Upper lobe of left lung (tissue), 6 donors: ENCODE measurements around the gene NPW. TPM values are rescaled to one million over a fixed set of nuclear protein-coding genes. Genes with fewer than 3 reads are reported as not detected.
A peak's percentile ranks its signal among the peaks of the same experiment; 100 is the strongest.

Experiments used
- ATAC-seq, 2 donors: fragments of 200-7000 bp; cut with Tn5 transposase; one replicate each; pipeline ENCODE4 v1.9.1; 2022; ENCODE audit warnings: mild to moderate bottlenecking in 2 of 2, moderate library complexity in 2 of 2; ENCODE audit not compliant: low FRiP score in 2 of 2
- DNase-seq, 2 donors: peaks; one replicate each; pipeline ENCODE4 v3.0.0-alpha.2; 2019 to 2020
- H3K27ac ChIP-seq, 4 donors: fragments of 200-600 bp; sonication (generic); one replicate each; pipeline ENCODE4 v1.5.1; 2016 to 2019
- H3K27me3 ChIP-seq, 4 donors: fragments of 200-600 bp; sonication (generic); one replicate each; pipeline ENCODE4 v1.5.1; 2017 to 2019
- H3K36me3 ChIP-seq, 4 donors: fragments of 200-600 bp; sonication (generic); one replicate each; pipeline ENCODE4 v1.5.1; 2016 to 2019
- H3K4me1 ChIP-seq, 4 donors: fragments of 200-600 bp; sonication (generic); one replicate each; pipeline ENCODE4 v1.5.1; 2018 to 2019
- H3K4me3 ChIP-seq, 4 donors: fragments of 200-600 bp; sonication (generic); one replicate each; pipeline ENCODE4 v1.5.1; 2017 to 2019; ENCODE audit warnings: mild to moderate bottlenecking in 2 of 4, moderate library complexity in 1 of 4
- H3K9me3 ChIP-seq, 4 donors: fragments of 200-600 bp; sonication (generic); one replicate each; pipeline ENCODE4 v1.5.1; 2018 to 2019
- EP300 ChIP-seq, 4 donors: sonication (generic); formaldehyde crosslinking; IDR thresholded peaks; one replicate each; pipeline ENCODE4 v1.5.1; 2017; ENCODE audit warnings: antibody characterized with exemption in 4 of 4, control low read depth in 2 of 4
- POLR2A ChIP-seq, 4 donors: fragments of 450-650 bp; IDR thresholded peaks; one replicate each; pipeline ENCODE4 v1.5.1; 2016 to 2017; ENCODE audit warnings: antibody characterized with exemption in 4 of 4, mild to moderate bottlenecking in 2 of 4
- POLR2AphosphoS5 ChIP-seq, 2 donors: sonication (generic); formaldehyde crosslinking; IDR thresholded peaks; one replicate each; pipeline ENCODE4 v1.5.1; 2017; ENCODE audit warnings: antibody characterized with exemption in 2 of 2
- WGBS, 2 donors: methylation state at CpG; one replicate each; pipeline ENCODE4 v1.1.5; 2017 to 2018; 5-methylcytosine and 5-hydroxymethylcytosine counted together
- total RNA-seq, 6 donors: library from RNA; depleted of rRNA in 4 of 6; stranded (reverse); fragments of >200 nt in 4 of 6; gene quantifications; one replicate each; pipeline versions ENCODE4 v1.1.0 to v1.2.1, GENCODE V29; 2016 to 2021
- TF ChIP-seq, protein P1 (sequence below), 6 experiments: fragments of 450-650 bp in 4 of 6; fragments of 200-600 bp in 2 of 6; sonication (generic) in 2 of 6; IDR thresholded peaks; one replicate each; pipeline ENCODE4 v1.5.1; 2016 to 2019; ENCODE audit warnings: antibody characterized with exemption in 6 of 6
- donor health status: DM: no; HTN: no; CAD: no; lungs with moderate emphysema.
- donor health status: DM: no; HTN: yes; CAD: no; lungs with severe emphysema.

Gene NPW
- total RNA-seq, 6 donors from 2014 or later, result 0.67 to 0.80 TPM; not detected in 4

DNA sequence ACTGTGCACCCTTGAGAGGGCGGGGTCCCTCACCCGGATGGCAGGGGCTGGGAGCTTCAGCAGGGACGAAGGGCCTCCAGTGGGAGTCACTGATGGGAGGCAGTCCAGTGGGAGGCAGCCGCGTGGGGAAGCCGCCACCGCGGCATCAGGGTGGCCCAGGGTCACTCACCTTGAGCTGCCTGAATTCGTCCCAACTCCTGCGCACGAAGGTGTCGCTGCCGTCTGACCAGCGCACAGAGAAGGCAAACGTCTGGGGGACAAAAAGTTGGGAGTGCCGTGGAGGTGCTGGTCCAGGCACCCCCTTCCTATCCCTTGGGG, 38.9 kb upstream of the NPW start:
- peaks cover 9 to 36% (median 34%) of the 10 kb centered on the region in 4 donors for H3K36me3 ChIP-seq
- peaks cover 0 to 24% (median 10%) of the 10 kb centered on the region in 4 donors for H3K27me3 ChIP-seq
- no peak overlapping the region for H3K4me3 ChIP-seq
- peak in 1 of 2 donors; percentile 71 for DNase-seq
- ATAC-seq, result no peak
- H3K4me1 ChIP-seq, result peaks cover 15 to 57% (median 28%) of the 10 kb centered on the region in 4 donors
- WGBS, 2 donors, result 30% methylated on average over 15 of the region's 16 CpGs; no CpG with 5 or more reads in 1 of the 2 donors
- TF ChIP-seq POLR2A (IDR thresholded peaks at IDR 0.05) (no peak), EP300 (IDR thresholded peaks at IDR 0.05) (no peak), POLR2AphosphoS5 (IDR thresholded peaks at IDR 0.05) (no peak)
- TF ChIP-seq, protein P1, sequence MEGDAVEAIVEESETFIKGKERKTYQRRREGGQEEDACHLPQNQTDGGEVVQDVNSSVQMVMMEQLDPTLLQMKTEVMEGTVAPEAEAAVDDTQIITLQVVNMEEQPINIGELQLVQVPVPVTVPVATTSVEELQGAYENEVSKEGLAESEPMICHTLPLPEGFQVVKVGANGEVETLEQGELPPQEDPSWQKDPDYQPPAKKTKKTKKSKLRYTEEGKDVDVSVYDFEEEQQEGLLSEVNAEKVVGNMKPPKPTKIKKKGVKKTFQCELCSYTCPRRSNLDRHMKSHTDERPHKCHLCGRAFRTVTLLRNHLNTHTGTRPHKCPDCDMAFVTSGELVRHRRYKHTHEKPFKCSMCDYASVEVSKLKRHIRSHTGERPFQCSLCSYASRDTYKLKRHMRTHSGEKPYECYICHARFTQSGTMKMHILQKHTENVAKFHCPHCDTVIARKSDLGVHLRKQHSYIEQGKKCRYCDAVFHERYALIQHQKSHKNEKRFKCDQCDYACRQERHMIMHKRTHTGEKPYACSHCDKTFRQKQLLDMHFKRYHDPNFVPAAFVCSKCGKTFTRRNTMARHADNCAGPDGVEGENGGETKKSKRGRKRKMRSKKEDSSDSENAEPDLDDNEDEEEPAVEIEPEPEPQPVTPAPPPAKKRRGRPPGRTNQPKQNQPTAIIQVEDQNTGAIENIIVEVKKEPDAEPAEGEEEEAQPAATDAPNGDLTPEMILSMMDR (IDR thresholded peaks at IDR 0.05), result no peak
- no peaks in the 10 kb centered on the region for H3K9me3 ChIP-seq
- H3K27ac ChIP-seq, result no peak overlapping the region

DNA sequence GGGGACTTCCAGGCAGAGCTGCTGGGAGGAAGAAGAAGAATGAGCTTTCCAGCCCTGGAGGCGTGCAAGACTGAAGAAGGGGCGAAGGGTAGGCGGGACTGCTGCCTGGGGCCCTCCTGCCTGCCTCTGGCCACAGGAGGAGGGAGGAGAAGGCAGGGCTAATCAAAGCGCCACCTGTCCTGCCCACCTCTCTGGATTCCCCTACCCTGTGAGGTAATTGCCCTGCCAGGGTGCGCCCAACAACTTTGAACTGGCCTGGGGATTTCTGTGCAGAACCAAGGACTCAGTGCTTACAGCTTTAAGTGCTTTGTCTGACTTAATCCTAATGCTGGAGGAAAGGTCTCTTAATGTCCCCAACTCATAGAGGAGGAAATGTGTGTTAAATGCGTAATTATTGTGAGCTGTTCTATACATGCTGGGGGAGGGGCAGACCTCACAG, 38.2 kb upstream of the NPW start, which contains the start of gene NOXO1:
Gene NOXO1, minus strand, starts transcription at position 72 of the 439 bp plus-strand sequence. CDS start 290 bp downstream, outside the sequence.
- peaks cover 0 to 24% (median 10%) of the 10 kb centered on the region in 4 donors for H3K27me3 ChIP-seq
- 33% methylated on average over 2 to 6 of the region's 6 CpGs for WGBS, 2 donors
- TF ChIP-seq POLR2A (IDR thresholded peaks at IDR 0.05) (no peak), POLR2AphosphoS5 (IDR thresholded peaks at IDR 0.05) (no peak), EP300 (IDR thresholded peaks at IDR 0.05) (no peak)
- TF ChIP-seq, protein P1 (IDR thresholded peaks at IDR 0.05), result no peak
- peak within 1 kb of the TSS in 3 of 4 donors; percentile 44 to 55 (median 54) for H3K4me3 ChIP-seq
- peaks cover 3 to 36% (median 34%) of the 10 kb centered on the region in 4 donors for H3K36me3 ChIP-seq
- peak within 1 kb of the TSS in 1 of 4 donors; percentile 79 for H3K27ac ChIP-seq
- H3K4me1 ChIP-seq, result peaks cover 15 to 57% (median 28%) of the 10 kb centered on the region in 4 donors
- DNase-seq (peak in 1 of 2 donors; percentile 35), ATAC-seq (no peak)
- H3K9me3 ChIP-seq, result no peaks in the 10 kb centered on the region

DNA sequence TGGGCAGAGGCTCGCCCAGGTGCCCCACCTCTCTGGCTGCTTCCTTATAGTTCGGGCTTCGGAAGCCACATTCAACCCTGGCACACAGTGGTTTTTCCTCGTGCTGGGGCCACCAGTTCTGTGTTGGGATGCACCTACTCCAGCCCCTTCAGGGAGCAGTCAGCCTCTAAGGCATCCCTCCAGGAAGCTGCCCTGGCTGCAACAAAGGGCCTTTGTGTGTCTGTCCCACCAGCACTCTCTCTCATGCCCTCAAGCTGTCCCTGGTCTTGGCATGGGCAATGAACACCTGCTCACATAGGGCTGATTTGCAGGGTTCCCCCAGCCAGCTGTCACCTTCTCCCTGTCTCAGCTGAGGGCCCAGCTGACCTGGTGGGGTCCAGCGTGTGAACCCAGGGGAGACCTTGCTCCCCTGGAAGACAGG, 37.6 kb upstream of the NPW start:
- Histone ChIP-seq H3K9me3 (no peaks in the 10 kb centered on the region), H3K4me3 (no peak overlapping the region), H3K27me3 (peaks cover 0 to 24% (median 10%) of the 10 kb centered on the region in 4 donors), H3K36me3 (peaks cover 3 to 34% (median 33%) of the 10 kb centered on the region in 4 donors), H3K27ac (no peak overlapping the region), H3K4me1 (peaks cover 15 to 57% (median 28%) of the 10 kb centered on the region in 4 donors)
- ATAC-seq, result no peak
- 38 to 76% methylated on average over 1 to 5 of the region's 5 CpGs for WGBS, 2 donors
- no peak for TF ChIP-seq POLR2AphosphoS5 (IDR thresholded peaks at IDR 0.05)
- DNase-seq, result no peak

DNA sequence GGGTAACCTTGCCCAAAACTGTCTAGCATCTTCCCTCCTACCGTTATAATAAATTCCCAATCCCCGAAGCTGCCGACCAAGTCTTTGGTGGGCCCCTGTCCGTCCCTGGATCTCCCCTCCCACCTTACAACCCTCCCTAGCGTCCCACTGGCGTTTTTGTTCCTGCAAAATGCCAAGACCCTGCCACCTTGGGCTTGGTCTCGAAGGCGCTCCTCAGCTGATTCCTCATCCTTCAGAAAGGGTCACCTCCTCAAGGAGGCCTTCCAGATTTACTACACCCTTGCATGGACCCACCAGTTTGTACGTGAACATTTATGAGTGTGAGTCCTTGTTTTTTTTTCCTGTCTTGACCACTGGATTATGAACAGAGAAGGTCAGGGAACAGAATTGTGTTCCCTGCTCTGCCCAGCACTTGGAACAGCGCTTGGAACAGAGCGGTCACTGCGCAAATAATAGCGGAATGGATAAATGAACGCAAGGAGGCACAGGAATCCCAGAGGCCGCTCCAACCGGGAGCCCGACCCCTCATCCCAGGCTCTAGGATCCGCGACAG, 36.5 kb upstream of the NPW start:
- TF ChIP-seq, protein P1 (IDR thresholded peaks at IDR 0.05), result no peak
- TF ChIP-seq POLR2A (IDR thresholded peaks at IDR 0.05) (no peak), EP300 (IDR thresholded peaks at IDR 0.05) (no peak), POLR2AphosphoS5 (IDR thresholded peaks at IDR 0.05) (no peak)
- Histone ChIP-seq H3K27me3 (peaks cover 0 to 24% (median 10%) of the 10 kb centered on the region in 4 donors), H3K4me3 (peak overlapping the region in 3 of 4 donors; percentile 84 to 96 (median 88)), H3K36me3 (peaks cover 0 to 28% (median 23%) of the 10 kb centered on the region in 4 donors), H3K4me1 (peaks cover 15 to 57% (median 28%) of the 10 kb centered on the region in 4 donors), H3K27ac (peak overlapping the region; percentile 80 to 88 (median 86)), H3K9me3 (no peaks in the 10 kb centered on the region)
- 25 to 26% methylated on average over 19 of the region's 19 CpGs for WGBS, 2 donors
- ATAC-seq (no peak), DNase-seq (no peak)

DNA sequence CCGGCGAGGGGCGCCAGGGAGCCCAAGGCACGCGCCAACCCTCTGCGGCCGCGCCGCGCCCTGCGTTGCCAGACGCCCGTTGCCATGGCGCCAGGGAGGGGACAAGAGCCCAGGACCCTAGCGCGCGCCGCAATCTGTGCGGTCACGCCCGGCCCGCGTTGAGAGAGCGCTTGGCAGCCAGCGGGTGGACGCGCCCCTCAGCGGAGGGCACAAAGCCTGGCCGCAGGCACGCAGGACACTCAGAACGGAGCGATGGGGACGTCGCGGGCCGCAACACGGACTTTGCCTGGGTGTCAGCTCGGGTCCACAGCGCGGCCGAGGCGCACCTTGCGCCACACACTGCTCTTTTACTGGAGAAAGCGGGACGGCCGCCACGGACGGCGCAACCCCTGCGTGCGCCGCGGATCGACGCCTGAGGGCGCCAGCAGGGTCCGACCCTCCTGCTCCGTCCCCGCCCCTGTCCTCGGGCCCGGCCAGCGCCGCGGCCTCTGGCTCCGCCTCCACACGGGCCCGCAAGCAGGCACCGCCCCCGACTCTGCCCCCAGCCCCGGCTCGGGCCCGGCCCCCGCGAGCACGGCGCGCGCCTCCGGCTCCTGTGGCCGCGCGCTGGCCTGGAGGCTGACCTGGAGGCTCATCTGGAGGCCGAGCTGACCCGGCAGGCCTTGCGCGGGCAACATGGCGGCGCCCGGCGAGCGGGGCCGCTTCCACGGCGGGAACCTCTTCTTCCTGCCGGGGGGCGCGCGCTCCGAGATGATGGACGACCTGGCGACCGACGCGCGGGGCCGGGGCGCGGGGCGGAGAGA, 35.8 kb upstream of the NPW start, which contains the start of gene GFER:
Gene GFER, plus strand, starts transcription at position 650 of the 803 bp plus-strand sequence. Its CDS starts 26 bp downstream, at position 676.
- WGBS, 2 donors, result 2% methylated on average over 30 of the region's 109 CpGs; no CpG with 5 or more reads in 1 of the 2 donors
- ATAC-seq, result peak; percentile 91 to 97
- TF ChIP-seq POLR2AphosphoS5 (IDR thresholded peaks at IDR 0.05), result peak in 1 of 2 donors; percentile 70
- TF ChIP-seq, protein P1 (IDR thresholded peaks at IDR 0.05), result peak in 5 of 6 experiments; percentile 21 to 60 (median 53)
- TF ChIP-seq POLR2A (IDR thresholded peaks at IDR 0.05), result peak in 2 of 4 donors; percentile 65 to 79
- TF ChIP-seq EP300 (IDR thresholded peaks at IDR 0.05), result no peak
- Histone ChIP-seq H3K9me3 (no peaks in the 10 kb centered on the region), H3K4me3 (peak within 1 kb of the TSS; percentile 84 to 96 (median 88)), H3K4me1 (peaks cover 15 to 51% (median 27%) of the 10 kb centered on the region in 4 donors), H3K27me3 (peaks cover 0 to 24% (median 10%) of the 10 kb centered on the region in 4 donors), H3K27ac (peak within 1 kb of the TSS; percentile 80 to 88 (median 86)), H3K36me3 (peaks cover 0 to 22% (median 17%) of the 10 kb centered on the region in 4 donors)
- DNase-seq, result peak; percentile 92 to 98
